H1 (cell line): Measurements from ENCODE around the gene CFAP65. TPM values are rescaled to one million over a fixed set of nuclear protein-coding genes. Genes with fewer than 3 reads are reported as not detected.

Experiments used
- CTCF ChIA-PET: fragments of 300-600 bp; sonication (Branson Sonifier 250); formaldehyde crosslinking; loops from one replicate; lab custom pipeline; 2021; ENCODE audit not compliant: partially characterized antibody; lab: Charles Lee
- POLR2A ChIA-PET: fragments of 300-600 bp; sonication (Branson Sonifier 250); formaldehyde crosslinking; loops from one replicate; lab custom pipeline; 2021; ENCODE audit warnings: inconsistent platforms; ENCODE audit not compliant: partially characterized antibody; lab: Charles Lee
- DNase-seq, 2 experiments: peaks; one replicate each; pipeline versions ENCODE4 v3.0.0 to v3.0.0-alpha.2; 2010 to 2022; ENCODE audit warnings: low spot score in 2 of 2, low read depth in 1 of 2, mixed read lengths in 1 of 2
- FAIRE-seq: peaks from 2 replicates; lab custom pipeline; 2011; peaks lifted over from hg19 to GRCh38; lab: Jason Lieb, UNC
- H2AFZ ChIP-seq: 2 replicates; pipeline ENCODE4 v1.8.1; 2012; ENCODE audit warnings: low read length, inconsistent platforms
- H2AK5ac ChIP-seq: 2 replicates; pipeline ENCODE4 v1.6.1; 2013; ENCODE audit warnings: low read depth, low read length
- H2BK120ac ChIP-seq: replicated peaks from 2 replicates; pipeline ENCODE3; 2013; ENCODE audit warnings: low read depth, low read length, inconsistent platforms
- H2BK12ac ChIP-seq: 2 replicates; pipeline ENCODE4 v1.6.1; 2013; ENCODE audit warnings: low read depth, low read length
- H2BK15ac ChIP-seq: 2 replicates; pipeline ENCODE4 v1.6.1; 2013; ENCODE audit warnings: low read length
- H2BK20ac ChIP-seq: 2 replicates; pipeline ENCODE4 v1.6.1; 2013; ENCODE audit warnings: low read length
- H2BK5ac ChIP-seq: 2 replicates; pipeline ENCODE4 v1.6.1; 2013; ENCODE audit warnings: low read depth, low read length
- H3K14ac ChIP-seq: 2 replicates; pipeline ENCODE4 v1.6.1; 2013; ENCODE audit warnings: inconsistent platforms; ENCODE audit not compliant: insufficient read length
- H3K18ac ChIP-seq: 2 replicates; pipeline ENCODE4 v1.6.1; 2013; ENCODE audit warnings: low read length; ENCODE audit errors: extremely low read depth
- H3K23ac ChIP-seq: 2 replicates; pipeline ENCODE4 v1.6.1; 2013; ENCODE audit warnings: inconsistent platforms; ENCODE audit not compliant: insufficient read length
- H3K23me2 ChIP-seq: 2 replicates; pipeline ENCODE4 v1.6.1; 2013; ENCODE audit warnings: low read depth, low read length
- H3K27ac ChIP-seq: 2 replicates; pipeline ENCODE4 v1.6.1; 2011; ENCODE audit warnings: low read depth, low read length, inconsistent platforms
- H3K27me3 ChIP-seq, 4 experiments: replicated peaks in 1 of 4; 1 replicate in 1 of 4; 2 replicates in 3 of 4; pipeline versions ENCODE4 v1.6.1 to v1.8.1; 2011 to 2013; ENCODE audit warnings: low read length in 3 of 4, mild to moderate bottlenecking in 3 of 4, inconsistent platforms in 2 of 4, mixed read lengths in 2 of 4, moderate library complexity in 1 of 4; ENCODE audit not compliant: control insufficient read depth in 3 of 4, insufficient read depth in 3 of 4; ENCODE audit errors: extremely low read depth in 1 of 4
- H3K36me3 ChIP-seq, 4 experiments: 2 replicates each; pipeline versions ENCODE4 v1.6.1 to v1.8.1; 2011 to 2013; ENCODE audit warnings: mild to moderate bottlenecking in 4 of 4, low read length in 3 of 4, moderate library complexity in 2 of 4, control low read depth in 1 of 4, inconsistent platforms in 1 of 4; ENCODE audit not compliant: insufficient read depth in 4 of 4, control insufficient read depth in 2 of 4
- H3K4ac ChIP-seq: replicated peaks from 2 replicates; pipeline ENCODE3; 2013; ENCODE audit warnings: low read length, low read depth, mixed read lengths, inconsistent platforms; ENCODE audit not compliant: insufficient read length
- H3K4me1 ChIP-seq, 4 experiments: replicated peaks in 1 of 4; 1 replicate in 1 of 4; 2 replicates in 3 of 4; pipeline versions ENCODE4 v1.6.1 to v1.8.1; 2011 to 2013; ENCODE audit warnings: low read length in 3 of 4, inconsistent platforms in 2 of 4, mixed read lengths in 1 of 4; ENCODE audit not compliant: insufficient read depth in 4 of 4, control insufficient read depth in 3 of 4
- H3K4me2 ChIP-seq, 2 experiments: 2 replicates each; pipeline versions ENCODE4 v1.6.1 to v1.8.1; 2011 to 2013; ENCODE audit warnings: low read depth in 2 of 2, low read length in 2 of 2, control low read depth in 1 of 2, inconsistent platforms in 1 of 2, mild to moderate bottlenecking in 1 of 2; ENCODE audit not compliant: insufficient read depth in 1 of 2
- H3K4me3 ChIP-seq, 4 experiments: fragments of 200-600, 300-600 bp in 1 of 4; sonication (generic), shearing (Covaris generic), sonication (Bioruptor Twin) in 1 of 4; 2 replicates each; pipeline versions ENCODE4 v1.5.1 to v1.8.1; 2011 to 2016; ENCODE audit warnings: low read length in 4 of 4, low read depth in 3 of 4, control low read depth in 2 of 4, inconsistent platforms in 2 of 4, mild to moderate bottlenecking in 2 of 4, mixed read lengths in 1 of 4, moderate library complexity in 1 of 4; ENCODE audit not compliant: insufficient read depth in 2 of 4; ENCODE audit errors: extremely low read depth in 1 of 4
- H3K56ac ChIP-seq: replicated peaks from 2 replicates; pipeline ENCODE3; 2013; ENCODE audit warnings: low read depth, mild to moderate bottlenecking, mixed read lengths, low read length, inconsistent platforms; ENCODE audit not compliant: insufficient read length
- H3K79me1 ChIP-seq: 2 replicates; pipeline ENCODE4 v1.6.1; 2013; ENCODE audit warnings: low read depth, low read length, control low read depth
- H3K79me2 ChIP-seq, 2 experiments: 2 replicates each; pipeline versions ENCODE4 v1.6.1 to v1.8.1; 2012 to 2013; ENCODE audit warnings: low read length in 2 of 2, mild to moderate bottlenecking in 2 of 2, inconsistent platforms in 1 of 2; ENCODE audit not compliant: insufficient read depth in 2 of 2, control insufficient read depth in 1 of 2
- H3K9ac ChIP-seq, 4 experiments: replicated peaks in 1 of 4; 1 replicate in 1 of 4; 2 replicates in 3 of 4; pipeline versions ENCODE4 v1.6.1 to v1.8.1; 2011 to 2013; ENCODE audit warnings: low read depth in 3 of 4, low read length in 3 of 4, control low read depth in 2 of 4, mild to moderate bottlenecking in 2 of 4, moderate library complexity in 2 of 4, inconsistent platforms in 1 of 4; ENCODE audit errors: extremely low read depth in 1 of 4
- H3K9me3 ChIP-seq, 2 experiments: 2 replicates each; pipeline versions ENCODE4 v1.6.1 to v1.8.1; 2012 to 2013; ENCODE audit warnings: mild to moderate bottlenecking in 2 of 2, moderate library complexity in 2 of 2, control low read depth in 1 of 2, inconsistent platforms in 1 of 2, low read depth in 1 of 2, low read length in 1 of 2, mixed read lengths in 1 of 2; ENCODE audit not compliant: insufficient read depth in 2 of 2
- H4K20me1 ChIP-seq, 2 experiments: replicated peaks in 1 of 2; 2 replicates each; pipeline versions ENCODE3 to v1.8.1; 2011 to 2013; ENCODE audit warnings: inconsistent platforms in 2 of 2, low read length in 2 of 2, mild to moderate bottlenecking in 1 of 2; ENCODE audit not compliant: insufficient read depth in 2 of 2, control insufficient read depth in 1 of 2
- H4K5ac ChIP-seq: 2 replicates; pipeline ENCODE4 v1.6.1; 2013; ENCODE audit warnings: low read length, low read depth, mixed read lengths, inconsistent platforms; ENCODE audit not compliant: insufficient read length
- H4K8ac ChIP-seq: 2 replicates; pipeline ENCODE4 v1.8.0; 2013; ENCODE audit warnings: mild to moderate bottlenecking, moderate library complexity, low read length, inconsistent platforms; ENCODE audit not compliant: insufficient read depth; ENCODE audit errors: extremely low read depth
- H4K91ac ChIP-seq: replicated peaks from 2 replicates; pipeline ENCODE3; 2013; ENCODE audit warnings: low read length, mixed read lengths, inconsistent platforms; ENCODE audit not compliant: insufficient read length
- CHD1 ChIP-seq: IDR thresholded peaks from 2 replicates; pipeline ENCODE4 v1.6.1; 2012; ENCODE audit warnings: low read depth, low read length, improper control_type of control experiment
- POLR2AphosphoS5 ChIP-seq: IDR thresholded peaks from 2 replicates; pipeline ENCODE4 v1.6.1; 2011; ENCODE audit warnings: low read depth, low read length
- POU5F1 ChIP-seq: IDR thresholded peaks from 2 replicates; pipeline ENCODE4 v1.6.1; 2011; ENCODE audit warnings: low read depth, mild to moderate bottlenecking, low read length, moderate library complexity
- RBBP5 ChIP-seq: IDR thresholded peaks from 2 replicates; pipeline ENCODE4 v1.7.1; 2012; ENCODE audit warnings: low read depth, mild to moderate bottlenecking, inconsistent platforms, low read length, moderate library complexity, borderline replicate concordance
- SIX5 ChIP-seq: IDR thresholded peaks from 2 replicates; pipeline ENCODE4 v1.6.1; 2011; ENCODE audit warnings: mild to moderate bottlenecking, low read depth, low read length
- TBP ChIP-seq: IDR thresholded peaks from 2 replicates; pipeline ENCODE4 v1.6.1; 2011; ENCODE audit warnings: low read depth, low read length, improper control_type of control experiment
- WGBS, 2 experiments: shearing (Covaris generic) in 1 of 2; methylation state at CpG; one replicate each; pipeline versions ENCODE4 v1.1.6 to v1.1.7; 2013 to 2015; ENCODE audit warnings: low lambda C conversion rate in 2 of 2, mixed read lengths in 2 of 2, inconsistent platforms in 1 of 2, low coverage in 1 of 2, missing lambda C conversion rate in 1 of 2; ENCODE audit not compliant: insufficient replicate concordance in 2 of 2, insufficient coverage in 1 of 2, insufficient read length in 1 of 2; ENCODE audit errors: extremely low coverage in 1 of 2, missing lambda C conversion rate in 1 of 2; 5-methylcytosine and 5-hydroxymethylcytosine counted together
- polyA plus RNA-seq, 7 experiments: library from polyadenylated mRNA; depleted of rRNA in 3 of 7; stranded (reverse) in 5 of 7; unstranded in 2 of 7; fragments of >200 nt in 5 of 7; fragments of 200-250 nt in 2 of 7; gene quantifications; 1 replicate in 5 of 7; 2 replicates in 1 of 7; 4 replicates in 1 of 7; pipeline versions ENCODE4 v1.2.1 to v1.2.3, GENCODE V29; 2011 to 2013; ENCODE audit warnings: missing spikeins in 2 of 7, mixed read lengths in 2 of 7
- total RNA-seq: library from RNA; stranded (reverse); fragmentation: NEBNext Ultra II Directional; extraction: Animal tissue kit (Norgen Biotek cat#: 25700); gene quantifications from 2 replicates; pipeline ENCODE4 v1.2.1, GENCODE V29; 2021
- TF ChIP-seq, protein P1 (sequence below): IDR thresholded peaks from 2 replicates; pipeline ENCODE4 v1.6.1; 2012; ENCODE audit warnings: inconsistent platforms

Gene CFAP65
- total and polyA plus RNA-seq, 2 of the 8 experiments (the other 6 are each of a cell fraction or from before 2014, with no cell fraction given): 0.19 to 0.45 TPM

DNA sequence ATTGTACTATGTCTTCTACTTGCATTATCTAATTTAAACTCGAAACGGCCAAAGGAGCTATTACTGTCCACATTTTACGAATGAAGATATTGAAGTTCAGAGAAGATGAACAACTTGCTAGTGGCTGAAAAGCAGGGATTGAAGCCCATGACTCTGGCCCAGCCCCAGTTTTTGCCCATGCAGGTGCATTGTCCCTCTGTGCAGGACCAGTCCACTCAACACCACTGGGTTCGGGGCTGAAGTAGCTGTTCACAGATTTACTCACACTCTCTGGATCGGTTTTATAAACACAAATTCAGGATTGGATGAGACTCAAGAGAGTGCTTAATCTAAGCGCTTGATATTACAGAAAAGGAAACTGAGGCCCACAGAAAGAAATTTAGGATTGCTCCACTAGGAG lies 20.8 kb upstream of the CFAP65 start:
- ChIA-PET CTCF (interaction anchor here (1.0 to 62.8 kb wide), 10 partner anchors 5 to 237 kb away, joined by 3 to 1777 read pairs (median 68); partner anchors contain the start of genes CFAP65, IHH and NHEJ1), POLR2A (no interaction called here)
- H4K91ac ChIP-seq: no peak overlapping the region
- TF ChIP-seq TBP: no peak
- no peak for TF ChIP-seq RBBP5
- TF ChIP-seq POLR2AphosphoS5: no peak
- TF ChIP-seq, protein P1, sequence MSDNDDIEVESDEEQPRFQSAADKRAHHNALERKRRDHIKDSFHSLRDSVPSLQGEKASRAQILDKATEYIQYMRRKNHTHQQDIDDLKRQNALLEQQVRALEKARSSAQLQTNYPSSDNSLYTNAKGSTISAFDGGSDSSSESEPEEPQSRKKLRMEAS: no peak
- TF ChIP-seq SIX5: no peak
- TF ChIP-seq CHD1: no peak
- no peak for TF ChIP-seq POU5F1

More for the DNA sequence above, 20.8 kb upstream of the CFAP65 start:
- Histone ChIP-seq H2BK12ac (no peak overlapping the region), H2AFZ (no peak overlapping the region), H3K79me1 (no peaks in the 10 kb centered on the region), H3K56ac (no peak overlapping the region), H3K27me3 (peaks cover 58 to 71% (median 64%) of the 10 kb centered on the region in 4 experiments), H3K4me1 (peaks cover 0 to 25% (median 14%) of the 10 kb centered on the region in 4 experiments; a peak in 6 of 7 replicates), H3K4me2 (peak overlapping the region in 1 of 2 experiments; percentile 17; a peak in 2 of 4 replicates), H3K9me3 (no peaks in the 10 kb centered on the region), H2BK20ac (no peak overlapping the region), H2AK5ac (no peak overlapping the region), H3K14ac (no peak overlapping the region), H2BK15ac (no peak overlapping the region), H2BK120ac (no peak overlapping the region), H3K9ac (no peak overlapping the region), H3K79me2 (no peaks in the 10 kb centered on the region), H3K4me3 (no peak overlapping the region), H3K23me2 (peaks cover 5% of the 10 kb centered on the region; the same call in 1 of the 2 replicates), H3K18ac (no peak overlapping the region), H3K36me3 (peaks cover 0 to 13% (median 0%) of the 10 kb centered on the region in 4 experiments; a peak in 1 of 8 replicates), H4K5ac (no peak overlapping the region), H3K4ac (no peak overlapping the region), H4K8ac (no peak overlapping the region), H2BK5ac (no peak overlapping the region), H3K23ac (no peak overlapping the region), H3K27ac (no peak overlapping the region), H4K20me1 (peaks cover 7 to 9% of the 10 kb centered on the region in 2 experiments)
- FAIRE-seq (no peak), DNase-seq (no peak)
- 74% methylated on average over 6 of the region's 6 CpGs; no CpG with 5 or more reads in 1 of the 2 experiments for WGBS, 2 experiments
